GM12878 (cell line): ENCODE results near the gene SAPCD2. TPM values are rescaled to one million over a fixed set of nuclear protein-coding genes. Genes with fewer than 3 reads are reported as not detected.

Experiments used
- ATAC-seq: fragments of 200-7000 bp; cut with Tn5 transposase; 3 replicates; pipeline ENCODE4 v1.9.1; 2020; ENCODE audit warnings: mild to moderate bottlenecking, moderate library complexity
- BruUV-seq: library from RNA; stranded (reverse); fragments of 400-500 nt; replicated peaks from 2 replicates; lab custom pipeline; 2021; lab: Mats Ljungman, UMichigan
- CTCF ChIA-PET: fragments of 300-600 bp; sonication (Branson Sonifier 250); formaldehyde crosslinking; extraction: SDS; loops from one replicate; lab custom pipeline; 2021; ENCODE audit warnings: inconsistent platforms; lab: Yijun Ruan, JAX
- POLR2A ChIA-PET: fragments of 350-600 bp; formaldehyde crosslinking; extraction: SDS; loops from one replicate; lab custom pipeline; 2021; ENCODE audit warnings: inconsistent platforms; lab: Charles Lee
- RAD21 ChIA-PET: fragments of 300-600 bp; sonication (Branson Sonifier 250); formaldehyde crosslinking; loops from one replicate; lab custom pipeline; 2023; ENCODE audit warnings: antibody characterized with exemption; ENCODE audit not compliant: unreplicated experiment; lab: Charles Lee
- SMC1A ChIA-PET: fragments of 300-600 bp; sonication (Branson Sonifier 250); formaldehyde crosslinking; loops from one replicate; lab custom pipeline; 2023; ENCODE audit not compliant: unreplicated experiment, uncharacterized antibody; lab: Charles Lee
- DNase-seq: peaks from one replicate; pipeline ENCODE4 v3.0.0-alpha.2; 2011; ENCODE audit warnings: low read depth, low spot score
- FAIRE-seq: peaks from 3 replicates; lab custom pipeline; 2011; peaks lifted over from hg19 to GRCh38; lab: Jason Lieb, UNC
- H2AFZ ChIP-seq: 2 replicates; pipeline ENCODE4 v1.6.0; 2011; ENCODE audit warnings: low read depth, low read length, control low read depth; ENCODE audit not compliant: control insufficient read depth
- H3K27ac ChIP-seq: 2 replicates; pipeline ENCODE4 v1.5.1; 2011; ENCODE audit warnings: control low read depth; ENCODE audit not compliant: control insufficient read depth, insufficient read depth
- H3K27me3 ChIP-seq, 2 experiments: replicated peaks in 1 of 2; 2 replicates each; pipeline versions ENCODE4 v1.6.0 to v1.6.1; 2011; ENCODE audit warnings: low read length in 1 of 2; ENCODE audit not compliant: control insufficient read depth in 2 of 2, insufficient read depth in 2 of 2
- H3K36me3 ChIP-seq, 2 experiments: 2 replicates each; pipeline ENCODE4 v1.5.1; 2011; ENCODE audit warnings: low read length in 1 of 2; ENCODE audit not compliant: control insufficient read depth in 2 of 2, insufficient read depth in 2 of 2
- H3K4me1 ChIP-seq: 2 replicates; pipeline ENCODE4 v1.6.1; 2011; ENCODE audit warnings: mild to moderate bottlenecking, low read length, moderate library complexity, mixed read lengths; ENCODE audit not compliant: control insufficient read depth, insufficient read depth
- H3K4me2 ChIP-seq: 2 replicates; pipeline ENCODE4 v1.6.0; 2011; ENCODE audit warnings: control low read depth; ENCODE audit not compliant: control insufficient read depth, insufficient read depth
- H3K4me3 ChIP-seq: fragments of 200-600 bp; sonication (generic); 2 replicates; pipeline ENCODE4 v1.5.1; 2016
- H3K79me2 ChIP-seq: 2 replicates; pipeline ENCODE4 v1.6.0; 2011; ENCODE audit warnings: low read length; ENCODE audit not compliant: control insufficient read depth, insufficient read depth
- H3K9ac ChIP-seq: 2 replicates; pipeline ENCODE4 v1.8.0; 2011; ENCODE audit warnings: low read length, control low read depth, mixed read lengths; ENCODE audit not compliant: control insufficient read depth, insufficient read depth
- H3K9me3 ChIP-seq: replicated peaks from 3 replicates; pipeline ENCODE4 v1.5.1; 2011; ENCODE audit warnings: mild to moderate bottlenecking, low read length; ENCODE audit not compliant: control insufficient read depth, insufficient read depth
- H4K20me1 ChIP-seq: 2 replicates; pipeline ENCODE4 v1.6.0; 2011; ENCODE audit not compliant: control insufficient read depth, insufficient read depth
- HCFC1 ChIP-seq: fragments of 150-350 bp; IDR thresholded peaks from 2 replicates; pipeline ENCODE4 v1.6.1; 2014; ENCODE audit warnings: low read length
- MEF2A ChIP-seq: IDR thresholded peaks from 2 replicates; pipeline ENCODE4 v1.6.1; 2011; ENCODE audit warnings: low read depth, mild to moderate bottlenecking, low read length, moderate library complexity; ENCODE audit not compliant: insufficient read depth
- PML ChIP-seq: IDR thresholded peaks from 2 replicates; pipeline ENCODE4 v1.6.1; 2012; ENCODE audit warnings: low read length, inconsistent platforms
- SMAD1 ChIP-seq: fragments of 450-650 bp; IDR thresholded peaks from 2 replicates; pipeline ENCODE4 v1.6.1; 2018; ENCODE audit warnings: mild to moderate bottlenecking, low read depth; ENCODE audit not compliant: partially characterized antibody
- SREBF2 ChIP-seq: IDR thresholded peaks from 2 replicates; pipeline ENCODE4 v1.6.1; 2012; ENCODE audit warnings: mild to moderate bottlenecking, low read length
- WRNIP1 ChIP-seq: IDR thresholded peaks from 2 replicates; pipeline ENCODE4 v1.6.1; 2011; ENCODE audit warnings: low read depth, low read length, improper control_type of control experiment, borderline replicate concordance
- ZBTB11 ChIP-seq: fragments of 450-650 bp; formaldehyde crosslinking; IDR thresholded peaks from 2 replicates; pipeline ENCODE4 v1.5.0; 2022; ENCODE audit warnings: mild to moderate bottlenecking, missing genetic modification characterization
- WGBS: methylation state at CpG from one replicate; pipeline ENCODE4 v1.1.6; 2016; ENCODE audit warnings: low lambda C conversion rate; ENCODE audit not compliant: insufficient replicate concordance, insufficient coverage; ENCODE audit errors: missing lambda C conversion rate; 5-methylcytosine and 5-hydroxymethylcytosine counted together
- in situ Hi-C: fragments of 300-500 bp; cut with MboI; formaldehyde crosslinking; loops from 9 replicates; pipeline ENCODE4 v1.14.3; 2018; ENCODE audit warnings: mixed read lengths
- intact Hi-C: fragments of 100-400 bp; cut with micrococcal nuclease; formaldehyde crosslinking; loops from one replicate; pipeline ENCODE4 v1.14.2; 2022; ENCODE audit not compliant: unreplicated experiment
- polyA plus RNA-seq, 11 experiments: library from polyadenylated mRNA; depleted of rRNA in 4 of 11; unstranded in 6 of 11; stranded (reverse) in 5 of 11; fragments of >200 nt; fragmentation: Nextera tagmentation in 4 of 11; fragmentation: Illumina TruSeq in 1 of 11; extraction: Ambion mirVana in 4 of 11; extraction: Trizol in 1 of 11; gene quantifications; 1 replicate in 1 of 11; 2 replicates in 10 of 11; pipeline versions ENCODE4 v1.2.1 to v1.2.3, GENCODE V29; 2011 to 2016; ENCODE audit warnings: inconsistent platforms in 2 of 11, missing spikeins in 2 of 11, low read depth in 1 of 11
- total RNA-seq, 4 experiments: library from RNA; depleted of rRNA in 3 of 4; stranded (reverse); fragments of >200 nt in 3 of 4; fragmentation: Illumina TruSeq in 1 of 4; extraction: Trizol in 1 of 4; gene quantifications; 2 replicates each; pipeline versions ENCODE4 v1.2.1 to v1.2.3, GENCODE V29; 2013 to 2021

SAPCD2 gene
- total and polyA plus RNA-seq, 10 of the 15 experiments (the other 5 are each of a cell fraction or from before 2014, with no cell fraction given) = 1.6 to 35.2 (median 7.2) TPM

- SMC1A ChIA-PET = no interaction called here
- Histone ChIP-seq H3K4me2 (no peak overlapping the region), H3K9ac (no peak overlapping the region), H3K27ac (no peak overlapping the region), H3K36me3 (no peaks in the 10 kb centered on the region), H3K4me1 (no peaks in the 10 kb centered on the region), H4K20me1 (no peaks in the 10 kb centered on the region), H3K79me2 (no peaks in the 10 kb centered on the region), H3K27me3 (peaks cover 6 to 13% of the 10 kb centered on the region in 2 experiments; a peak in 3 of 4 replicates), H3K4me3 (no peak overlapping the region), H2AFZ (no peak overlapping the region), H3K9me3 (no peaks in the 10 kb centered on the region)
- RAD21 ChIA-PET = no interaction called here
- ATAC-seq (no peak), DNase-seq (no peak), FAIRE-seq (no peak)
- POLR2A ChIA-PET = no interaction called here
- in situ Hi-C loops = no loop called here
- BruUV-seq = no TSS peak
- TF ChIP-seq PML (no peak), WRNIP1 (no peak), HCFC1 (no peak), ZBTB11 (CRISPR knock-in tag) (no peak), SMAD1 (no peak), SREBF2 (no peak), MEF2A (no peak)
- intact Hi-C loops = no loop called here
- 50% methylated on average over 17 of the region's 17 CpGs for WGBS
- CTCF ChIA-PET = interaction anchor here (1.5 to 2.1 kb wide), 4 partner anchors 10 to 28 kb away, joined by 4 to 10 read pairs (median 6); partner anchors contain the start of gene NPDC1
These were observed 13.5 kb downstream of the SAPCD2 start for GRCh38 chr9:137056739-137057415.
